22Rv1 (cell line): ENCODE results near the gene KCNK7.

ENCODE experiments used
- ZFX ChIP-seq: fragments of 450-650 bp; IDR thresholded peaks from 2 replicates; pipeline ENCODE4 v1.6.1; 2017; ENCODE audit warnings: antibody characterized with exemption, borderline replicate concordance
- TF ChIP-seq, protein P1 (sequence below): fragments of 450-650 bp; IDR thresholded peaks from 2 replicates; pipeline ENCODE4 v1.5.1; 2017; ENCODE audit warnings: mild to moderate bottlenecking

DNA sequence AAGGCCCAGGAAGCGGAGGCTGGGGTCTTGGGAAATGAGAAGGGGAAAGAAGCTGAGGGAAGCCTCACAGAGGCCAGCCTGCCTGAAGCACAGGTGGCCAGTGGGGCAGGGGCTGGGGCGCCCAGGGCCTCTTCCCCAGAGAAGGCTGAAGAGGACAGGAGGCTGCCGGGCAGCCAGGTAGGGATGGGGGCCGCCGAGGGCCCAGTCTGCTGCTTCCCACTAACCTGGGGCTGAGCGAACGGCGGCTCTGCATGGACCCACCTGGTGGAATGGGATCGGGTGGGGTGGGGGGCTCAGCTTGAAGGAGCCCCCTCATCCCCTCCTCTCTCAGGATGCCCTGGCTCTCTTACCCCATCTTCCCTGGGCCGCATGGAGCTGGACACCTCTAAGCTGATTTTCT is 12.0 kb downstream of the KCNK7 start:
- TF ChIP-seq, protein P1, sequence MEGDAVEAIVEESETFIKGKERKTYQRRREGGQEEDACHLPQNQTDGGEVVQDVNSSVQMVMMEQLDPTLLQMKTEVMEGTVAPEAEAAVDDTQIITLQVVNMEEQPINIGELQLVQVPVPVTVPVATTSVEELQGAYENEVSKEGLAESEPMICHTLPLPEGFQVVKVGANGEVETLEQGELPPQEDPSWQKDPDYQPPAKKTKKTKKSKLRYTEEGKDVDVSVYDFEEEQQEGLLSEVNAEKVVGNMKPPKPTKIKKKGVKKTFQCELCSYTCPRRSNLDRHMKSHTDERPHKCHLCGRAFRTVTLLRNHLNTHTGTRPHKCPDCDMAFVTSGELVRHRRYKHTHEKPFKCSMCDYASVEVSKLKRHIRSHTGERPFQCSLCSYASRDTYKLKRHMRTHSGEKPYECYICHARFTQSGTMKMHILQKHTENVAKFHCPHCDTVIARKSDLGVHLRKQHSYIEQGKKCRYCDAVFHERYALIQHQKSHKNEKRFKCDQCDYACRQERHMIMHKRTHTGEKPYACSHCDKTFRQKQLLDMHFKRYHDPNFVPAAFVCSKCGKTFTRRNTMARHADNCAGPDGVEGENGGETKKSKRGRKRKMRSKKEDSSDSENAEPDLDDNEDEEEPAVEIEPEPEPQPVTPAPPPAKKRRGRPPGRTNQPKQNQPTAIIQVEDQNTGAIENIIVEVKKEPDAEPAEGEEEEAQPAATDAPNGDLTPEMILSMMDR, result no peak
- TF ChIP-seq ZFX, result no peak
